Stimulated activated naive CD8-positive, alpha-beta T cell treated with anti-CD3 and anti-CD28 coated beads, Interleukin-15, Interleukin-2, amounts not matched to agents 100 ng/mL and 50 ng/mL, for 24 hours (primary cell): ENCODE data around the gene ALKBH6.

ENCODE experiments used
- H3K27ac Mint-ChIP-seq: one replicate; pipeline ENCODE4 v1.8.0; 2021; ENCODE audit warnings: mild to moderate bottlenecking, mixed read lengths
- H3K27me3 Mint-ChIP-seq: one replicate; pipeline ENCODE4 v1.8.0; 2021; ENCODE audit warnings: mixed read lengths
- H3K36me3 Mint-ChIP-seq: one replicate; pipeline ENCODE4 v1.8.0; 2021; ENCODE audit warnings: low read depth, mixed read lengths
- H3K4me1 Mint-ChIP-seq: one replicate; pipeline ENCODE4 v1.8.0; 2021; ENCODE audit warnings: low read depth, mixed read lengths
- H3K4me3 Mint-ChIP-seq: one replicate; pipeline ENCODE4 v1.8.0; 2021; ENCODE audit warnings: mild to moderate bottlenecking, mixed read lengths
- H3K9me3 Mint-ChIP-seq: one replicate; pipeline ENCODE4 v1.8.0; 2021; ENCODE audit warnings: mixed read lengths

Gene ALKBH6

GRCh38 chr19:35963514-35963913, 50.5 kb downstream of the ALKBH6 start:
- Mint-ChIP-seq H3K9me3 (no peaks in the 10 kb centered on the region), H3K36me3 (no peaks in the 10 kb centered on the region), H3K27me3 (peaks cover 16% of the 10 kb centered on the region), H3K27ac (no peak overlapping the region), H3K4me1 (peaks cover 13% of the 10 kb centered on the region), H3K4me3 (no peak overlapping the region)

DNA sequence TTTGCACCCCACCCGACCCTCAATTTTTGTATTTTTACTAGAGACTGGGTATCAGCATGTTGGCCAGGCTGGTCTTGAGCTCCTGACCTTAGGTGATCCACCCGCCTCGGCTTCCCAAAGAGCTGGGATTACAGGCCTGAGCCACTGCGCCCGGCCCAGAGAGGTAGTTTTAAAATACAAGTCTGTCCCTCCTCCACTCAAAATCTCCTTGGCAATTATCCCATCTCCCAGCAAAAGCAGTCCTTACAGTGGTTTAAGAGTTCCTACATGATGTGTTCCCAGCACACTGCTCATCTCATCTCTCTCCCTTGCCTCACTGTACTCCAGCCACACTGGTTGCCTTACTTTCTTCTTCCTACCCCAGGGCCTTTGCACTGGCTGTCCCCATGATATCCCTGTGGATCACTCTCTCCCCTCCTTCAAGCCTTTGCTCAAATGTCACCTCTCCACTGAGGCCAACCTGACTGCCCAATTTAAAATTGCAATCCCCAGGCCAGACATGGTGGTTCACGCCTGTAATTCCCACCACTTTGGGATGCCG, 53.5 kb downstream of the ALKBH6 start:
- Mint-ChIP-seq H3K36me3 (no peaks in the 10 kb centered on the region), H3K4me3 (peak overlapping the region; percentile 5), H3K27ac (no peak overlapping the region), H3K4me1 (peaks cover 22% of the 10 kb centered on the region), H3K9me3 (peaks cover 4% of the 10 kb centered on the region), H3K27me3 (peaks cover 16% of the 10 kb centered on the region)

DNA sequence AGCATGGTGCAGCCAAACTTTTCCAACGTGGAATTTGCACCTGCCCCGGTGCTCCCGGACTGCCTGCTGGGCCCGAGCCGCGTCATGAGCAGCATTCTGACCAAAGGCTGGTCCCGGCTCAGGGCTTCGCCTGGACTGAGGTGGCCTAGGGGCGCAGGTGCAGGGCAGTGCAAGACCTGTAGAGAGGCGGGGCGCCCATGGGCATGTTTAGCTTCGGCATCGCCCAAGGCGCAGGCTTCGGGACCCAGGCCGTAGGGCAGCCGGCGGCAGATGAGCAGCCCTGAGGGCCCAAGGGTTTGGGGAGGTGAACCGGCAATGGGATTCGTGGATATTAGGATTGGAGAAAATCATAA, 54.1 kb downstream of the ALKBH6 start:
- Mint-ChIP-seq H3K4me3 (no peak overlapping the region), H3K27me3 (peaks cover 16% of the 10 kb centered on the region), H3K4me1 (peaks cover 25% of the 10 kb centered on the region), H3K27ac (no peak overlapping the region), H3K9me3 (peaks cover 4% of the 10 kb centered on the region), H3K36me3 (no peaks in the 10 kb centered on the region)
